GM19351 (cell line): ENCODE measurements around the gene TNFAIP8L1.
"Not testable (repeated sequence)": the region's sequence is repeated elsewhere in the genome, so short reads cannot be mapped to it uniquely, and the experiment has no call there.

ENCODE experiments used
- ATAC-seq: cut with Tn5 transposase; IDR thresholded peaks from one replicate; pipeline ENCODE4 v1.9.1; 2021; ENCODE audit warnings: mild to moderate bottlenecking, moderate library complexity; ENCODE audit not compliant: unreplicated experiment

The TNFAIP8L1 gene

DNA sequence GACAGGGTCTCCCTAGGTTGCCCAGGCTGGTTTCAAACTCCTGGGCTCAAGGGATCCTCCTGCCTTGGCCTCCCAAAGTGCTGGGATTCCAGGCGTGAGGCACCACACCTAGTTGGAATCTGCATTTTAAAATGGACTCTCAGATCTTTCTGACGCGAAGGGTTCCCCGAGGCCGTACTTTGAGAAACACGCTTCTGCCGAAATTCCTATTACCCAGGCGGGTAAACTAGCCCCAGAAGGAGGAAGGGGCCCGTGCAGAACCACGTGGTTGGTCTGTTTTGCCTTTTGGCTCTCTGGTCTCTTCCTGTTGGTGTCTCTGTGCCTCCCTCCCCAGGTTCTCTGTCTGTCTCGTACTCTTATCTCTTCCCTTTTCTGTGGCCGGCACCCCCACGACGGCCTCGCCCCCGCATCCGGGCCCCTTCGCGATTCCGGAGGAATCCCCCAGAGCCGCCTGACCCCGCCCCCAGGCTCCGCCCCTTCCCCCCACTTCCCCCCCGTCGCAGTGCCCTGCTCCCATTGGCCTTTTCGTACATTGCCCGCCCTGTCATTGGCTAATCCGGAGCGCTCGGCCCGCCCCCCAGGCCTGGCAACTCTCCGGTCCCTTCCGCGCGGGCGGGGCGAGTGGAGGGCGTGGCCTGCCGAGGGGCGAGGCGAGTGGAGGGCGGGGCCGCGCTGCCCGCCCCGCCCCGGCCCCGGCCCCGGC, at the start of gene TNFAIP8L1:
TSS of gene TNFAIP8L1 (plus strand) at position 689 of the 703 bp plus-strand sequence. CDS start 12,354 bp downstream, outside the sequence.
- ATAC-seq: peak; percentile 83

GRCh38 chr19:4589579-4590410, 49.5 kb upstream of the TNFAIP8L1 start:
- ATAC-seq: no peak

- ATAC-seq: no peak
These were observed 48.8 kb upstream of the TNFAIP8L1 start for GRCh38 chr19:4590559-4590958.

DNA sequence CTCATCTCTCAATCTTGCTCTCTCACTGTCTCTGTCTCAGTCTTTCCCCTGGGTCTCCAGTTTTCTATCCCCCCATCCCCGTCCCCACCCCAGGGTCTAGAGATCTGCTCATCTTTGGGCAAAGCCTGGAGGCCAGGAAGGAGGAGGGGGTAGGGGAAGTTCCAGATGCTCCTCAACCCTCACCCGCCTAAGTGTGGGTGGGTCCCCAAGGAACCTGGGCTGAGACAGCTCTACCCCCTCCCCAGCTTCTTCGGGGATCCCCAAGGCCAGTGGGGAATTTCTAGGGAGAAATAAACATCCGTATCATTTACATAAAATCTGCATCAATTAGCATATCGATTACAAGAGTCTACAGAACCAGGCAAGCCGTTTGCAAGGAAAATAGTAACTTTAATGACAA, 48.0 kb upstream of the TNFAIP8L1 start:
- ATAC-seq: no peak

- no peak for ATAC-seq
These were observed 46.9 kb upstream of the TNFAIP8L1 start for GRCh38 chr19:4592445-4592844.

DNA sequence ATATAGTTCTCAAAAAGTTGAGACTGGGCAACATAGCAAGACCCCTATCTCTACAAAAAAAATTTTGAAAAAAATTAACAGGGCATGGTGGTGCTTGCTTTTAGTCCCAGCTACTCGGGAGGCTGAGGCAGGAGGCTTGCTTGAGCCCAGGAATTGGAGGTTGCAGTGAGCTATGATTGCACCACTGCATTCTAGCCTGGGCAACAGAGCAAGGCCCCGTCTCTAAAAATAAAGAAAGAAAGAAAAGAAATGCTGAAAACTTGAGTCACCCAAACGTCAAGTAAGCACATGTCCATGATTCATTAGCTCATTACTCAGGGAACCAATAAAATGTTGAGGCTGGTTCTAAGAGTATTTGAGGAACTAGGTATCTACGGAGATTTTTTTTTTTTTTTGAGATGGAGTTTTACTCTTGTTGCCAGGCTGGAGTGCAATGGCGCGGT, 45.9 kb upstream of the TNFAIP8L1 start:
- no peak for ATAC-seq

DNA sequence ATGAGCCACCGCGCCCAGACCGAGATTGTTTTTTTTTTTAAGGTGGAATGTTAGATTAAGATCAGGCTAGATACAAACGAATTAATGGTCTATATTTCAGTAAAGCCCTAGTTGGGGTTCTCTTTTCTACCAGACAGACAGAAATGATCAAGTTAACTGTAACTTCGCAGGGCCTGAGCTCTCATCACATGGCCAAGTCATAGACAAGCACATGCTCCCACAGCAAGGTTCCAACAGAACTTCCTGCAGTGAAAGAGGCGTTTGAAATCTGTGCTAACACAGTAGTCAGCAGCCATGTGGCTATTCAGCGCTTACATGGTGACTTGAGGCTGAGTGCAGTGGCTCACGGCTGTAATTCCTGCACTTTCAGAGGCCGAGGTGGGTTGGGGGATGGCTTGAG, 45.1 kb upstream of the TNFAIP8L1 start:
- no peak for ATAC-seq

GRCh38 chr19:4595158-4595557, 44.2 kb upstream of the TNFAIP8L1 start:
- not testable (repeated sequence) for ATAC-seq

DNA sequence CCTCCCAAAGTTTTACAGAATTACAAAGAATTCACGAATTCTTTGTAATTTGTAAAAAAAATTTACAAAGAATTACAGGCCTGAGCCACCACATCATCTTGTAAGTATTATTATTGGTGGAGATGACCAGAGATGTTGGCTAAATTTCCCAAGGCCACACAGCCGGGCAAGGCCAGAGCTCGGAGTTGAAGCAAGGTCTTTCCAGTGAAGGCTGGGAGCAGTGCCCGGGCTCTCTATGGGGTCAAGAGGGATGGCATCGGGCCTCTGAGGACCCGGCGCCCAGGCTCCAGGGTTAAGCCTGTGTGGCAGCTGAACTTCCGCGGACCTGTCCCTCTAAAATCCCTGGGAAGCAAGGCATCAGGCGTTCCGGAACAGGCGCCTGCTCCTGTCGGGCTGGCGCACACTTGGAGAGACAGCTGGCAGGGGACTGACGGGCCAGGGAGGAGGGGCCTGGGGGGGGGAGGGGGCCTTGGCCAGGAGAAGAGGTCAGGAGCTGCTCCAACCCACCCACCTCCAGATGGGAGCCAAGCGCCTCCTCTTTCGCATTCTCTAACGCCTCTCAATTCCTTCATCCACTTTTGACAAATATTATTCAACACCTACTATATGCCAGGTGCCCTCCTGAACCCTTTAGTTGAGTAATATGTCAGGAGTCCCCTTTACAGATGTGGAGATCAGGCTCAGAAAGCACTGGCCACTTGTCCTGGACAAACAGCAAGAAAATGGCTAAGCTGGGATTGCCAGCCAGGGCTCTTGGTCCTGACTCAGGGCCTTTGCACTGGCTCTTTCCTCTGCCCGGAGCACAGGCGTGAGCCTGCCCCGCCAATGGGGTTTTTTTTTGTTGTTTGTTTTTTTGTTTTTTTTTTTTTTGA, 43.0 kb upstream of the TNFAIP8L1 start:
- no peak for ATAC-seq

DNA sequence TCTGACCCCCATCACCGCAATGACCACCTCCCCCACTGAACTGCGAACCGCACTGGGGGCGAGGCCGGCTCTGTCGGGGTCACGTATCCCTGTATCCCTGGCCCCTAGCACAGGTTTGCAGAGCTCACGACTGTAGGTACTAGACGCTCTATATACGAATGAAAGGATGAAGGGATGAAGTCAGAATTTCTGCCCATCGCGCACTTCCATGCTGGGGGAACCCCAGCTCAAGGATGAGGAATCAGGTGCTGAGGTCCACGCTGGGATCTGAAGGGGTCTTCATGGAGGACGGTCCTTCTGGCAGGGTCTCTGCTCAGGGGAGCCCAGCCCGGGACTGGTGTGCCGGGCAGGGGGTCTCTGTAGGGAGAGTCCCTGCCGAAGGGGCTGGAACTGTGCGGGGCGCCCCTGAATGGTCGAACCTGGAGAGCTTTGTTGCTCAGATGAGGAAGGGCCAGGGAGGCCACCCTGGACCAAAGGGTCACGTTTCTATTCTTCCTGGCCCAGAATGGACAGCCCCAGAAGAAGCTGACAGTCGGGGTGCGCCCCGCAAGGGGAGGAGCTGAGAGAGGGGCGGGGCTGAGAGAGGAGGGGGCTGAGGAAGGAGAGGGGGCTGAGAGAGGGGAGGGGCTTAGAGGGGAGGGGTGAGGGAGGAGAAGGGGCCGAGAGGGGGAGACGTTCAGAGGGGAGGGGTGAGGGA, 41.9 kb upstream of the TNFAIP8L1 start:
- no peak for ATAC-seq

DNA sequence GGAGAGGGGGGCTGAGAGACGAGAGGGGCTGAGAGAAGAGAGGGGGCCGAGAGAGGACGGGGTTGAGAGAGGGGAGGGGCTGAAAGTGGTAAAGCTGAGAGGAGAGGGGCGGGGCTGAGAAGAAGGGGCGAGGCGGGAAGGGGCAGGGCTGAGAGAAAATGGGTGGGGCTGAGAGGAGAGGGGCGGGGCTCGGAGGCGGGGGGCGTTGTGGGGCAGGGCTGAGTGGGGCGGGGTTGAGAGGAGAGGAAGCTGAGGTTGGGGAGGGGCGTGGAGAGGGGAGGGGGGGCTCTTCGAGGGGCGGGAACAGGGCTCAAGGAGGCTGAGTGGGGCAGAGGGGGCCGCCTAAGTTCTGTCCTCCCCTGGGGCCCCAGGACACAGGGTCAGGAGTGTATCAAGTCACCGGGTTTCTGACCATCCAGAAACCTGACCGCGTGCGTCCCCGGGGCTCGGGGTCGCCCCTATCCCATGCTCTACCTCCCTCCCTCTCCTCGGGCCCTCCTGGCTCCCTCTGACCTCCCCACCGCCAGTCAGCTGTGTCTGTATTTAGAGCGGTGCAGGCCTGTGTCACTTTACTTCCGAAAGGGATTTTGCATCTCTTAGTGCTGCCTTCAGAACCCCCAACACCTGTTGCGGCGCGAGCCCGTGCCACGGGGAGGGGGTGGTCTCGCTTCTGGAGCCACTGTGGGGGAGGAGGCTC, 41.2 kb upstream of the TNFAIP8L1 start:
- ATAC-seq: no peak

- ATAC-seq: no peak
These were observed 40.6 kb upstream of the TNFAIP8L1 start for GRCh38 chr19:4598712-4599111.

DNA sequence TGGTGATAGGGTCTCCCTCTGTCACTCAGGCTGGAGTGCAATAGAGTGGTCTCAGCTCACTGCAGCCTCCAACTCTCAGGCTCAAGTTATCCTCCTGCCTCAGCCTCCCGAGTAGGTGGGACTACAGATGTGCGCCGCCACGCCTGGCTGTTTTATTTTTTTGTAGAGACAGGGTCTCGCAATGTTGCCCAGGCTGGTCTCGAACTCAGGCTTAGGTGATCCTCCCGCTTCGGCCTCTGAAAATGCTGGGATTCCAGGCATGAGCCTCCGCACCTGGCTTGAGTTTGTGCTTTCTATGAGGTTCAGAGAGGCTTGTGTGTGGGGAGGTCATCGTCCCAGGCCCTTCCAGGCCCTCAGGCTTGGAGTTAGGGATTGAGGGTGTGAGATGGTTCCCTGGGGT, 39.2 kb upstream of the TNFAIP8L1 start:
- no peak for ATAC-seq

GRCh38 chr19:4600893-4601292, 38.4 kb upstream of the TNFAIP8L1 start:
- ATAC-seq: no peak

DNA sequence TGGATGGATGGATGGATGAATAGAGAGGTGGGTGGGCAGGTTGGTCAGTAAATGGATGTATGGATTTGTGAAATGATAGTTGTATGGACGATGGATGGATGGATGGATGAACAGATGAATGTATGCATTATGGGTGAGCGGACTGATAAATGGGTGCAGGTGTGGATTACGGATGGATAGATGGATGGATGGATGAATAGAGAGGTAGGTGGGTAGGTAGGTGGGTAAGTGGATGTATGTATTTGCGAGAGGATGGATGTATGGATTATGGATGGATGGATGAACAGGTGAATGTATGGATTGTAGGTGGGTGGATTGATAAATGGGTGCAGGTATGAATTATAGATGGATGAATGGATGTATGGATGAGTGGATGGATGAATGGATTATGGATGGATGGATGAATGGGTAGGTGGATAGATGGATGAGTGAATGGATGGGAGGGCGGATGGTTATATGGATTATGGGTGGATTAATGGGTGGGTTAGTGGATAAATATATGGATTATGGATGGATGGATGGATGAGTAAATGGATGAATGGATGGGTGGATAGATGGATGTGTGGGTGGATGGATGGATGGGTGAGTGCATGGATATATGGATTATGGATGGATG, 37.0 kb upstream of the TNFAIP8L1 start:
- no peak for ATAC-seq

DNA sequence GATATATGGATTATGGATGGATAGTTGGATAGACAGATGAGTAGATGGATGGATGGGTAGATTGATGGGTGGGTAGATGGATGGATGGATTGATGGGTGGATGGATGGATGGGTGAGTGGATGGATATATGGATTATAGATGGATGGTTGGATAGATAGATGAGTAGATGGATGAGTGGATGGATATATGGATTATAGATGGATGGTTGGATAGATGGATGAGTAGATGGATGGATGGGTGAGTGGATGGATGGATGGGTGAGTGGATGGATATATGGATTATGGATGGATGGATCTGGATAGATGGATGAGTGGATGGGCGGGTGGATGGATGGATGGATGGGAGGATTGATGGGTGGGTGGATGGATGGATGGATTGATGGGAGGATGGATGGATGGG, 36.4 kb upstream of the TNFAIP8L1 start:
- ATAC-seq: no peak

DNA sequence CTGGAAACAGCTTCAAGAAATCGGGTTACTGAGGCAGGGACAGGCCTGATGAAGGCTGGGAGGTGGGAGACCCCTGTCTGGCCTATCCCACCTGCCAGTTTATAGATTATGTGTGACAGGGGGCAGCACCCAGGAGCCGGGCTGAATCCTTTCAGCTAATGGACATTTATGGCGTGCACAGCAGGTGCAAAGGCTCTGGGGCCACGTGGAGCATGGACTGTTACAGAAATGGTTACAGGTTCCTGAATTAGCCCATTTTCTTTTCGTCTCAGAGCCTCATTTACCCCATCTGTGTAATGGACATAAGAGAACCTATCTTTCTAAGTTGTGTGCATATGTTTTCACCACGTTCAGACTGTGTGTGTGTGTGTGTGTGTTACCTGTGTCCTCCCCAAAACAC, 34.4 kb upstream of the TNFAIP8L1 start:
- no peak for ATAC-seq

- ATAC-seq: no peak
These were observed 33.1 kb upstream of the TNFAIP8L1 start for GRCh38 chr19:4606181-4606580.

DNA sequence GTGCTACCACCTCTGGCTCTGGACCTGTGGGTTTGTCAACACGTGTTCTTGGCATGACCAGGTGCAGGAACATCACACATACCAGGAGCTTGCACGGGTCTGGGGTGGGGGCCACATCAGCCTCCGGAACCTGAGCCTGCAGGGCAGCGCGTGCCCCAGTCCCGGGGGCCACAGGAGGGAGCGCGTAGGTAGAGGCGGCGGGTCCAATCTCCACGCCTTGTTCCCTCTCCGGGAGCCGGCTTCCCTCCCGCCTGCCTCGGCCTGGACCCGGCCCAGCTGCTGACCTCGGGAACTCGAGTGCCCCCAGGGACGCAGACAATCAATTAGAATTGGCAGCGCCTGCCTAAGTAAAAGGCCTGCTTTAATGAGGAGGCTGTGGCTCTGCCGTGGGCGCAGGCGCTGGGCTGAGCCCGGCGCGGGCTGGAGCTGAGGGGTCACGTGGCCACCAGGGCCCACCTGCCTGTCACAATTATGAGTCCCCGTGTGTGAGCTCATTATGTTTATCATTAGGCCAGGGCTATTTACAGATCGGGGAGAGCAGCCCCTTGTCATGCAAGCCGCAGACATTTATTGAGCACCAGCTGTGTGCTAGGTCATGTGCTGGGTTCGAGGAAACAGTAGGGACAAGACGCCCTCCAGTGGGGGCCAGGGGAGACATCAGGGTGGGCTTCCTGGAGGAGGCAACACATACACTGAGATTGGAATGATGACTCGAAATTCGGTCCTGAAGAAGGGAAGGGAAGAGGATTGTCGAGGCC, 32.2 kb upstream of the TNFAIP8L1 start:
- no peak for ATAC-seq
